Ectodermal cell (in vitro differentiated cells): Measurements from ENCODE around the gene CCDC107.

Experiments
- H3K27ac ChIP-seq: 2 replicates; pipeline ENCODE4 v1.7.0; 2013; ENCODE audit warnings: mild to moderate bottlenecking, low read depth, low read length; ENCODE audit not compliant: insufficient read depth, poor library complexity, severe bottlenecking
- H3K27me3 ChIP-seq: 2 replicates; pipeline ENCODE4 v1.7.0; 2013; ENCODE audit warnings: mild to moderate bottlenecking, low read length; ENCODE audit not compliant: insufficient read depth, control insufficient read depth, poor library complexity, severe bottlenecking
- H3K36me3 ChIP-seq: one replicate; pipeline ENCODE4 v1.7.0; 2013; ENCODE audit warnings: low read length; ENCODE audit not compliant: control insufficient read depth, insufficient read depth
- H3K4me1 ChIP-seq: one replicate; pipeline ENCODE4 v1.7.0; 2013; ENCODE audit warnings: low read length; ENCODE audit not compliant: control insufficient read depth, insufficient read depth
- H3K4me3 ChIP-seq: 2 replicates; pipeline ENCODE4 v1.7.0; 2013; ENCODE audit warnings: low read depth, low read length, control low read depth; ENCODE audit not compliant: insufficient read depth
- H3K9me3 ChIP-seq: 2 replicates; pipeline ENCODE4 v1.7.0; 2013; ENCODE audit warnings: mild to moderate bottlenecking, low read length, moderate library complexity; ENCODE audit not compliant: control insufficient read depth
- WGBS, 2 experiments: methylation state at CpG; one replicate each; pipeline ENCODE4 v1.1.7; 2013; ENCODE audit warnings: missing lambda C conversion rate in 2 of 2; 5-methylcytosine and 5-hydroxymethylcytosine counted together

CCDC107 gene

GRCh38 chr9:35690294-35690613 lies 32.2 kb downstream of the CCDC107 start:
- no peak overlapping the region for H3K27ac ChIP-seq
- no peaks in the 10 kb centered on the region for H3K27me3 ChIP-seq
- H3K9me3 ChIP-seq = no peaks in the 10 kb centered on the region
- 0% methylated on average over 21 of the region's 21 CpGs for WGBS, 2 experiments
- no peaks in the 10 kb centered on the region for H3K36me3 ChIP-seq
- peak overlapping the region; percentile 60 for H3K4me3 ChIP-seq
- H3K4me1 ChIP-seq = peaks cover 19% of the 10 kb centered on the region

- no peaks in the 10 kb centered on the region for H3K36me3 ChIP-seq
- 1% methylated on average over 61 of the region's 61 CpGs for WGBS, 2 experiments
- H3K27ac ChIP-seq = peak overlapping the region; percentile 63
- peak overlapping the region; percentile 60 for H3K4me3 ChIP-seq
- H3K4me1 ChIP-seq = peaks cover 19% of the 10 kb centered on the region
- no peaks in the 10 kb centered on the region for H3K27me3 ChIP-seq
- no peaks in the 10 kb centered on the region for H3K9me3 ChIP-seq
Observed at GRCh38 chr9:35690614-35691333, 32.7 kb downstream of the CCDC107 start.

GRCh38 chr9:35691334-35691650 lies 33.2 kb downstream of the CCDC107 start:
- Histone ChIP-seq H3K27me3 (no peaks in the 10 kb centered on the region), H3K4me3 (peak overlapping the region; percentile 60), H3K27ac (peak overlapping the region; percentile 44), H3K36me3 (no peaks in the 10 kb centered on the region), H3K9me3 (no peaks in the 10 kb centered on the region), H3K4me1 (peaks cover 19% of the 10 kb centered on the region)
- WGBS, 2 experiments = 17 to 19% methylated on average over 10 of the region's 10 CpGs

GRCh38 chr9:35691757-35692301 lies 33.7 kb downstream of the CCDC107 start:
- no peaks in the 10 kb centered on the region for H3K36me3 ChIP-seq
- H3K27ac ChIP-seq = no peak overlapping the region

GRCh38 chr9:35695943-35696401 lies 37.9 kb downstream of the CCDC107 start:
- no peaks in the 10 kb centered on the region for H3K27me3 ChIP-seq
- 96 to 97% methylated on average over 3 of the region's 3 CpGs for WGBS, 2 experiments
- H3K4me1 ChIP-seq = no peaks in the 10 kb centered on the region
- no peaks in the 10 kb centered on the region for H3K9me3 ChIP-seq
- peaks cover 34% of the 10 kb centered on the region for H3K36me3 ChIP-seq
- no peak overlapping the region for H3K27ac ChIP-seq
- no peak overlapping the region for H3K4me3 ChIP-seq

More at GRCh38 chr9:35691757-35692301, 33.7 kb downstream of the CCDC107 start:
- WGBS, 2 experiments = 72% methylated on average over 13 of the region's 13 CpGs
- Histone ChIP-seq H3K4me1 (peaks cover 16% of the 10 kb centered on the region), H3K27me3 (no peaks in the 10 kb centered on the region), H3K4me3 (no peak overlapping the region), H3K9me3 (no peaks in the 10 kb centered on the region)

- WGBS, 2 experiments = 60 to 63% methylated on average over 9 of the region's 9 CpGs
- no peaks in the 10 kb centered on the region for H3K4me1 ChIP-seq
- no peak overlapping the region for H3K27ac ChIP-seq
- H3K9me3 ChIP-seq = no peaks in the 10 kb centered on the region
- no peaks in the 10 kb centered on the region for H3K27me3 ChIP-seq
- H3K36me3 ChIP-seq = peaks cover 39% of the 10 kb centered on the region
- H3K4me3 ChIP-seq = no peak overlapping the region
Observed at GRCh38 chr9:35696520-35697215, 38.6 kb downstream of the CCDC107 start.

- no peak overlapping the region for H3K27ac ChIP-seq
- H3K9me3 ChIP-seq = no peaks in the 10 kb centered on the region
- H3K27me3 ChIP-seq = no peaks in the 10 kb centered on the region
- H3K4me1 ChIP-seq = no peaks in the 10 kb centered on the region
- WGBS, 2 experiments = 95 to 96% methylated on average over 14 of the region's 14 CpGs
- H3K36me3 ChIP-seq = peaks cover 45% of the 10 kb centered on the region
- no peak overlapping the region for H3K4me3 ChIP-seq
Observed at GRCh38 chr9:35697486-35697885, 39.4 kb downstream of the CCDC107 start.

- Histone ChIP-seq H3K27me3 (no peaks in the 10 kb centered on the region), H3K9me3 (no peaks in the 10 kb centered on the region), H3K27ac (no peak overlapping the region), H3K4me3 (no peak overlapping the region), H3K36me3 (peaks cover 48% of the 10 kb centered on the region), H3K4me1 (no peaks in the 10 kb centered on the region)
- WGBS, 2 experiments = 94 to 95% methylated on average over 5 of the region's 5 CpGs
Observed at GRCh38 chr9:35698231-35698630, 40.1 kb downstream of the CCDC107 start.

- Histone ChIP-seq H3K4me3 (no peak overlapping the region), H3K9me3 (no peaks in the 10 kb centered on the region), H3K27ac (no peak overlapping the region), H3K27me3 (no peaks in the 10 kb centered on the region), H3K4me1 (no peaks in the 10 kb centered on the region), H3K36me3 (peaks cover 66% of the 10 kb centered on the region)
- WGBS, 2 experiments = 93 to 94% methylated on average over 11 of the region's 11 CpGs
Observed at GRCh38 chr9:35700031-35700430, 41.9 kb downstream of the CCDC107 start.

GRCh38 chr9:35700942-35701341 lies 42.9 kb downstream of the CCDC107 start:
- H3K4me1 ChIP-seq = no peaks in the 10 kb centered on the region
- H3K36me3 ChIP-seq = peaks cover 75% of the 10 kb centered on the region
- no peak overlapping the region for H3K4me3 ChIP-seq
- H3K27me3 ChIP-seq = no peaks in the 10 kb centered on the region
- H3K9me3 ChIP-seq = no peaks in the 10 kb centered on the region
- no peak overlapping the region for H3K27ac ChIP-seq
